Kidney capillary endothelial cell (primary cell): ENCODE results near the gene ZFAND3.
A peak's percentile ranks its signal among the peaks of the same experiment; 100 is the strongest.

Experiments
- DNase-seq: peaks from one replicate; pipeline ENCODE4 v3.0.0-alpha.2; 2018; ENCODE audit warnings: low spot score

Gene ZFAND3

DNA sequence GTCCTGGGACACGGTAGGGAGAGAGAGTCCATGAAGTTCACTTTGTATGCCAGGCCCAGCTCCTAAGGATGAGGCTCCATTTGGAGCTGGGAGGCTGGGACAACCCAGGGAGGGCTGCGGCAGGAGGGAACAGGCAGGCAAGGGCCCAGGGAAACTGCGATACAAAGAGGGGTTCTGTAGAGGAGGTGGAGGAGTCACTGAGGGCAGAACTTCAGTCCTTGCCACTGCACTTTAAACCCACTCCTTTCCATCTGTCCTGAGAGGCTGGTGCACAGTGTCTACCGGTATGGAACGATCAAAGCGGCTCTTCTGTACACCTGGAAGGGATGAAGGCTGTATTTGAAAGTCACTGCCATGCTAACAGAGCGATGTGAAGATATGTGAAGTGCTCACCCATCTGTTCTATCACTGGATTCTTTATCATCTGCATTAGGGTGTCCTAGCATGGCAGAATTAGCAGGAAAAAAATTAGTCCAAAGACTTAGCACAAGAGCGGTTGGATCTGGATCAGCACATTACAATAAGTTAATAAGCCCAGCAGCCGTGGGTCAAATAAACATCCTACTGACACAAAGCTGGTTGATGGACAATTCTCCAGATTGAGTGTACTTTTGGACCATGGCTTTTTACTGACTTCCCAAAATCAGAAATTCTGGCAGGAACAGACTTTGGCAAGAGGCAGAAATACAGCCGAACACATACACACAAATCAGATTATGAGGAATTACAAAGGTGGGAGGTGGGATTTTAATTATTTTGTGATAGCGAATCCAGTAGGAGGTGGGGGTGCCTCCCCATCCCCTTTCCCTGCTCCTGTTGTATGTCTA is 20.9 kb upstream of the ZFAND3 start:
- no peak for DNase-seq

DNA sequence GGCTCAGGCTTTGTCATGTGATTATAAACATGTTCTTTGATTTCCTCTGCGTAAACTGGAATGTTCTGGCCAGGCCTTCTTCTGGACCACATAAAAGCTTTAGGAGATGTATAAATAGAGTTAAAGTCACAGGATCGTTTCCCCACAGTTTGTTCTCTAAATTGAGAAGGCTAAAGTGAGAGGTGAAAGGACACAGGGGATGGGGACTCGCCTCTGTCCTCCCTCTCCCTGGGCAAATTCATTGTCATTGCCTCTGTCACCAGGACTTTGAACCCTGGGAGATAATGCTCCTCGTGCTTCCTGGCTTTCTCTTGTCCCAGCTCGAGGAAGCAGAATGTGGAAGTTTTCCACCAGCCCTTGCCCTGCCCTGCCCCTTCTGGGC is 20.3 kb upstream of the ZFAND3 start:
- DNase-seq: no peak

DNA sequence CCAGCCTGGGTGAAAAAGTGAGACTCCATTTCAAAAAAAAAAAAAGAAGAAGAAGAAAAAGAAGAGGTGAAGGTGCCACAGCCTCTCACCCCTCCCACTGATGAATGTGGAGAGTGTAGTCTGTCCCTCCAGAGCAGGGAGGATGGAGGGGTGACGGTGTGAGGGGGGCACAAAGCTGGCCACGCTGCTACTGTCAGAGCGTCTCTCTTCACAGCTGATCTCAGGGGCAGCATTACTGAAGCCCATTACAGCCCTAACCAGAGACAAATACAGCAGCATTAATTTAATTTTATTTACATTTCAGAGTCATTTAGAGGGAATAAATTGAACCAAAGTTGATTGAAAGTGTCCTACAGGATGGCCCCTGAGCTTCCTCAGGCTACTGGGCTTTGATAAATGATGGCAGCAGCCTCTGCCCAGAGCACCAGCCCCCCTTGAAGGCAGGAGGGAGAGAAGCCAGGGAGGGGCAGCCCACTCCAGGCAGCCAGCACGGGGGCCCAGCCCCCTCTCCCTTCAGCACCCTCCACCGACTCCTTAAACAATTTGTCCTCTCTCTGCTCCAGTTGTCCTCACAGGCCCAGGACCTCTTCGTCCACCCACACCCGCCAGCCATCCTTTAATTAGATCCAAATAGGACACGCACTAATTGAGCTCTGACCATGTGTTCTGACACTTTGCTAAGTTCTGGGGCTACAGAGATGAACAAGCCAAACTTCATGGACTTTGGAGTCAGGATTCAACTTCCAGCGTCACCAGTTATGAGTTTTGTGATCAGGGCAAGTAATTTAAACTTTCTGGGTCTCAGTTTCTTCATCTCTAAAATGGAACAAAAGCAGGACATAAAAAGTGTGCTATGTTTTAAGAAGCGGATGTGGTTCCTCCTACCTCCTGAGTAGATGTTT is 18.6 kb upstream of the ZFAND3 start:
- DNase-seq: no peak

DNA sequence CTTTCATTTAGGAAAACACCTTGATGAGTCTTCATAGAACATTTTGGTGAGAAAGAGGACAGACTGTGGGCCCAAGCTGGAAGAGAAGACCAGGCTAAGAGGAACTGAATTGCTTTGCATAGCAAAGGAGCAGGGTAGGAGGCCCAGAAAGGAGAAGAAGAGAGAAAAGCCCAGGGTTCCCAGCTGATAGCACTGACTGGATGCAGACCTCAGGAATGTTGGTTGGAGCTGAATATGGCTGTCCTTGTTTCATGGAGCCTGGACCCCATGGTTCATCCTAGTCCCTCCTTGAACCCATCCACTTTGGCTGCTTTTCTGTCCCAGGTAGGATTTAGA is 18.0 kb upstream of the ZFAND3 start:
- no peak for DNase-seq

DNA sequence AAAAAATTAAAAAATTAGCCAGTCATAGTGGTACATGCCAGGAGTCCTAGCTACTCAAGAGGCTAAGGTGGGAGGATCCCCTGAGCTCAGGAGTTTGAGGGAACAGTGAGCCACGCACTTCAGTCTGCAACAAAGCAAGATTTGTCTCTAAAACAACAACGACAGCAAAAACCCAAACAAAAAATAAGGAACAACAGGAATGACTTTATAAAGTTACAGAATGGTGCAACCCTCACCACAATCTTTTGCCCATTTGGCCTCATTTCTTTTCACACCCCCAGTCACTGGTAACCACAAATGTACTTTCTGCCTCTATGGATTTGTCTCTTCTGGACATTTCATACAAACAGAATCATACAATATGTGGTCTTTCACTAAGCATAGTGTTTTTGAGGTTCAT is 16.7 kb upstream of the ZFAND3 start:
- DNase-seq: no peak

DNA sequence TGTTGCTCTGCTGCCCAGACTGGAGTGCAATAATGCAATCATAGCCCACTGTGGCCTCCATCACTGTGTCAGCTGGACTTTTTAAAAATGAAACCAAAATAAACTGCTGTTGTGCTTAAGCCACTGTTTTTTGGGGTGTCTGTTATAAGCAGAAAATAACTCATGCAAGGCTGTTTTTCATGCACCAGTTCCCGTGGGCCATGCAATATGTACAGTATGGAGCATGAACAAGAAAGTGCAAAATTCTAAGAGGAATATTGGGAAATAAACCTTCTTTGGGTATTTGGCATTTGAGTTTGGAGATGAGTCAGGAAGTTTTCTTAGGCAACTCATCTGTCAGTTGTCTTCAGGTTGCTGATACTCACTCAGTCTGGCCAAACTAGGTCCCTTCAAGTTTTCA is 14.9 kb upstream of the ZFAND3 start:
- no peak for DNase-seq

DNA sequence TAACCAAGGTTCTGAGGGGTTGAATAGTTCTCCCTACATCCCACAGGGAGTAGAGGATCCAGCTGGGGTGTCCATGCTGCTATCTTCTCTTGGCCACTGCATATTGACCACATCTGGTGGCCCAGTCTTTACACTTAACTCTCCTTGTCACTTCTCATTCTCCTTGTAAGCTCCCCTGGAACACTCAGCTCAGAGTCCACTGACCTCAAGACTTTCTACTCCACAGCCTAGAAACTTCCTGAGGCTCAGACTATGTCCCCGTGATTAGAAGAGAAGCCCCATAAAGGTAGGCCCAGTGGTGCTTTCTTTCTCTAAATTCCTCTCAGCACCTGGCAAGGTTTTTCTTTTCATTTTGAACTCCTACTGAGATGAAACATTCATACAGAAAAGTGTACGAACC is 13.3 kb upstream of the ZFAND3 start:
- no peak for DNase-seq

DNA sequence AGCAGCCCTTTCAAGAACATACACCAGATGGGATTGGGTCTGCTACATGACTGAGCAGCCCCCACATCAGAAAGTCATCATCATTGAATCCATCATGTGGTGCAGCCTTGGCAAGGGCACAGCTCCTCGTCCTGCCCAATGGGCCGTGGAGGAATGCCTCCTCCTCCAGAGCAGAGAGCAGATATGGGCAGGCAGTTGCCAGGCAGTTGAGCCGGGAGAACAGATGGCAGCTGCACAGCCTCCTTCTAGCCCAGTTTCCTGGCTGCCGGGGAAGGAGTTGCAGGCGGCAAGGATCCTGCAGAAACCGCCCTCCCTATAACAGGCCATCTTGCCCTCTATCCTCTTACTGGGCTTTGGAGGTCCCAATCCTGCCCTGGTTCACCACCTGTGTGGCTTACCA is 11.9 kb upstream of the ZFAND3 start:
- DNase-seq: no peak

DNA sequence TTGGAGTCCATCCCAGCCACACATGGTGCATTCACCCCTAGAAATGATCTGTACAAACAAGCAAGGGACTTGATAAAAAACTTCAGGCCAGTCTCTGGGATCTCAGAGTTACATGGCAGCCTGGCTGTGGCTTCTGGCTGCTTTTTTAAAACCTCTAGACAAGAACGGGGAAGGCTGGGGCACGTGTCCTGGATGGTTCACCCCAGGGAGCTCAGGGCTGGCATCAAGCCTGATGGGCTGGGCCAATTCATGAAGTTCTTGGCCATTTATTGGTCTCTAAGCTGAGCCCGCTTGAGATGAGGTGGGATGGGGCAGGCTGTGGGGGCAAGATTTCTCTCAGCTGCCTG is 10.4 kb upstream of the ZFAND3 start:
- no peak for DNase-seq

DNA sequence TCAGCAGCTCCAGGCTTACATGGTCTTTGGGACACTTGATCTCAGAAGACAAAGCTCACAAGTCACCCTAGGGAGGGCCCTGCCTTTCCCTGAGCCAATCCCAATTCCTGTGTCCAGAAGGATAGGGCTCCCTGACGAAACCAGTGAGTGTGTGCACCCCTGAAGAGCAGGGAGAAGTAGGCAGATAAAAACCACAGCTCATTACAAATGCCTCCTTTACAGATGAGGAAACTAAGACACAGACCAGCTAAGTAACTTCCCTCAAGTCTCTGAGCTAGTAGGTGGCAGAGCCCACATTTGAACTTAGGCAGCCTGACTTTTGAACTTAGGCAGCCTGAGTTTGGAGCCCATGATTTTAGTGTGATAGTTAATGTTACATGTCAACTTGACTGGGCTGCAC is 6.7 kb upstream of the ZFAND3 start:
- no peak for DNase-seq

DNA sequence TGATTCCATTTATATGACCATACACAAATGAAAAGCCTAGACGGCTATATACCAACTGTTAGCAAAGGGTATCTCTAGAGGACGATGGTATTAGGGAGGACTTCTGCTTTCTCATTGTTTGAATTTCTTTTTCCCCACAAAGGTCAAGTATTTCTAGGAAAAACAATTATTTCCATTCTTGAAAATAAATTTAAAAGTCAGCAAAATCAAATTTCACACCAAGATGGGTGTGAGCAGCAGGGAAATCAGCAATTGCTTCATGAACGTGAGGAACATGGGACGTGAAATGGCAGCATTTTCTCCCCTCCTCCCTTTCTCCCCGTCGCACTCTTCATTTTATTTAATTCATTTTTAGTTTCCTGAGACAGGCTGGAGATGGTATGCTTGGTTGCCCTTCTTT is 5.2 kb upstream of the ZFAND3 start:
- no peak for DNase-seq

DNA sequence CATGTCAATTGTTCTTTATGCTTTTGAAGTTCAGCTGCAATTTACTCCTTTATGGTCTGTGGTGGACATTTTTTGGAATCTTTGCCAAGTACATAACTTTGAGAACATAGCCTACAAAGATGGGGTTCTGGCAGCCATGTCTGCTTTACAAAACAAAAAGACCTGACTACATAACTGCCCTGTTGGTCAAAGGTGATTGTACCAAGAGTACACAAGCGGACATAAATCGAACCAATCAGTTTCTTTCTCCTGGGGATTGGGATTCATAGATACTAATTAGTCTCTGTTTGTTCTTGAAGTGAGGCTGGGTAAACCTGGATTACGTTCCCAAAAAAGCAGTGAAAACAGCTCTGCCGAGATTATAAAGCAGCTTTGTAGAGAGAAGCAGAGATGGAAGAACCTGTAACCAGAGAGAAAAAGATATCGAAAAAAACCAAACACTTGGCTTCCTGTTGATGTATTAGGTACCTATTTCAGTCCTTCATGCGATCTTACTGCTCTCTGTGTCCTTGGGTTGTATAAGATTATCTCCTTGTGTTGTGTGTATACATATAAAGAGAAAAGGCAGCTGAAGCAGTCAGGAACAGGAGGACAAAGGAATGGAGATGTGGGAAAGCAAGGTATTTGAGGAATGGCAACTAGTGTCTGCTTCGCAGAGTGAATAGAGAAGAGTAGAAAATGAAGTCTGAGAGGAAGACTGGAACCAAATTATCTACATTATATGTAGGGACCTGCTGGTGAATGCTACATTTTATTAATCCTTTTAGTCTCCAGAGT is 2.7 kb upstream of the ZFAND3 start:
- DNase-seq: no peak

DNA sequence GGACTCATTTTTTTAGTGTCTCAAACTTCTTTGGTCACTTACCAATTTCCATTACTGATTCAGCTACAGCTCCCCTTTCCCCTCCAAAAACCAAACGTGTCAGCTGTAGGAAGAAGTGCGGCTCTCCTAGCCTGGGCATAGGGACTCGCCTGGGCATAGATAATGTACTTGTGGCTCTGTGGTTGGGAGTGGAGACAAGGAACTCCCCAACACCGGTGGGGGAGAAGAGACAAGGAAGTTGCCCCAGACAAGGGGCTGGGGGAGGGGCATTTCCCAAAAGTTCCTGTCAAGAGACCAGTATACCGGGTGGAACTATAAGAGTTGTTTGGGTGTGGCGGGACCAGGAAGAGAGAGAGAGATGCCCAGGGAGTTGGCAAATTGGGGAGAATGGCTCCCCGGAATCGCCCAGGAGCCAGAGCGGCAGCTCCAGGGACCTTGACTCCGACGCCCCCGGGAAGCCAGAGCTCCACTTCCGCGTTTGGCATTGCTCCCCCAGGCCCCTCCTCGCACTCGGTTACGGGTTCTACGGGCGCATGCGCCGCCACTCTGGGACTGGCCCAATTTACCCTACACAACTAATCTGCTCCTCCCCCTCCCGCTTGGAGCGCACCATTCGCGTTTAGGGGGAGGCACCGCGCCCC is 871 bp upstream of the ZFAND3 start:
- DNase-seq: peak; percentile 94

DNA sequence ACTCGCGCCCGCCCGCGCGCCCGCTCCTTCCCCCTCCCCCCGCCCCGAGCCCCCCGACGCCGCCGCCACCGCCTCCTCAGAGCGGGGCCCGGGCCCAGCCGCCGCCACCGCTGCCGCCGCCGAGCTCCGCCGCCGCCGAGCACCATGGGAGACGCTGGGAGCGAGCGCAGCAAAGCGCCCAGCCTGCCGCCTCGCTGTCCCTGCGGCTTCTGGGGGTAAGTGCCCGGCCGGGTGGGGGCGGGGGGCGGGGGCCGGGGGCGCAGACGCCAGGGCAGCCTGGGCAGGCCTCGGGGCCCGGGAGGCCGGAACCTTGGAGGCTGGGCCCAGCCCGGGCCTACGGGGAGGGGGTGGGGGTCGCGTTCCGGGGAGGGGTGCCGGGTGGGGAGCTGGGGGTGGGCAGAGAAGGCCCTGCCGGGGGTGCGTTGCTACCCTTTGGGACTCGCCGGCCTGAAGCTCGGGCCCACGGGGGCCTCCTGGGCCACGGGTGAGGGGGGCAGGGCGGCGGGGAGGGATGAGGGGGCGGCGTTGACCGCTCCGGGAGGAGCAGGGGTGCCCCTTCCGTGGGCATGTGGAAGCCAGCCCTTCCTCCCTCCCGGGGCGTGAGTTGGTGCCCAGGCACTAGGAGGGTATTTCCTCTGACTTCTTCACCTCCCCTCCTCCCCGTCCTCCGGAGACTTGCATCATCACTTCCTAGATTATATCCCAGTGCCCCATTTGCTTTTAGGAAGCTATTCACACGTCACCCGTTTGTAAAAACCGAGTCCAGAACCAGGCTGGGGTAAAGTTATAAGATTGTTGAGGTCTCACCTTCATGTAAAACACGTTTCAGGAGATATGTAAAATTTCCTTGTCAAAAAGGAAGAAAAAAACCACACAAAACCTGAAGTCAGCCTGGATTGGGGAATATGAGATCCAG is 533 bp downstream of the ZFAND3 start:
- DNase-seq: peak; percentile 73

DNA sequence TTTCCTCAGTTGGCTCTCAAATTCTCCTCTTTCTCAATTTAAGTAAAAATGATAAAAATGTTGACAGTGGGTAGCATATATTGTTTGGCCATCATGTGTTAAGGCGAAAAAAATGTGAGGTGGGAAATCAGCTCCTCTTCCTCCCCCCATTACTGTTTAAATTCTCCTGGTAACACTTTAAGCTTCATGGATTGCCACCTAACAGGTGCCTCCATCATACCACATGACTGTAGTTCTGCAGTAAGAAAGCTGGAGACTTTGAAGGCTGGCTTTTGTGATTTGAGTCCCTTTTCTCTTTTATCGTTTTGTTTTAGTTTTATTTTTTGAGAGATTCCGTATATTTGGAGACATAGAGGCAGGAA is 1.2 kb downstream of the ZFAND3 start:
- DNase-seq: no peak

DNA sequence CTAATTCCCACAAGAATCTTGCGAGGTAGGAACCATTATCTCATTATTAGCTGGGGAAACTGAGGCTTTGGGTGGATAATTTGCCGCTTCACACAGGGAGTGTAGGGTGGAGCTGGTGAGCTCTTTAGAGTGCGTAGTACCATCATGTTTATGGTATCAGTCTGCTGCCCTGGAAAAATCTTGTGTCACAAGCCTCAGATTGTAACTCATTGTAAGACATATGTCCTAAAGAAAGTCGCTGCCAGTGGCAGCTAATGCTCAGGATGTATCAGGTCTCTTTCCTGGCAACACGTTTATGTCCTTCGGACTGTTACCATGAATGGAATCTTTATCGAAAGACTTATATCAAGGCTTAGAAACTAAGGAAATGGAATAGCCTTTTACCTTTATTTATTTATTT is 1.9 kb downstream of the ZFAND3 start:
- DNase-seq: no peak

DNA sequence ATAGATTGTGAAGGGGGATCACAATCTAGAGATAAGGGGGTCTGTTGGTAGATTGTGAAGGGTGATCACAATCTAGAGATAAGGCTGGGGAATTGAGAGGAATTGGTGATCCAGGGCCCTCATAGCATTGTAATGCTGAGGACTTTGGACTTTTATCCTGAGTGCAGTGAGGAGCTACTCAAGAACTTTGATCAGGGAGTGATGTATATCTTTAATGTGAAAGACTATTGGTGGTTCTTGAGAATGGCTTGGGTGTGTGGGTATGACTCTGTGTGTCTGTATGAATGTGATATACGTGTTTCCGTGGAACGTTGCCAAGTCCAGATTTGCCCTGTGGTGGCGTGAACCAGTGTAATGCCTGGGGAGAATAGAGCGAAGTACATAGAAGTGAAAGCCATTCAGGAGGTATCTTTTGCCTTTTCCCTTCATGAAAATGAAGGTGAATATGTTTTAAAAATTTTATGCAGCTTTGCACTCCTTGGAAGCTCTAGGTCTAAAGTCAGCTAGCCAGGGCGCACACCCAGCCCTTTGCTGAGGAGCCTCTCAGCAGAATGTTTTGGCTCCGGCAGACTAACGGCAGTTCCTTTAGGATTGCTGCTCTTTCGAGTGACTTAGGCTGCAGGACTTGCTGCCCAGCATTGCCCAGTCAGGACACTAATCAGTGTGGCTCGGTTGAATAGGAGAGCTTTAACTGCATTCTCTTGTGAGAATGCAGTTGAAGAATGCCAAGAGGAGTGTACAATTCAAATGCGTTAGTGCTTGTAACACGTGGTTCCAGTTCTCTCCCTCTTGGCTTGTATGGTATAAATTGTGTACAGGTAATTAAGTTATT is 3.5 kb downstream of the ZFAND3 start:
- peak; percentile 13 for DNase-seq

DNA sequence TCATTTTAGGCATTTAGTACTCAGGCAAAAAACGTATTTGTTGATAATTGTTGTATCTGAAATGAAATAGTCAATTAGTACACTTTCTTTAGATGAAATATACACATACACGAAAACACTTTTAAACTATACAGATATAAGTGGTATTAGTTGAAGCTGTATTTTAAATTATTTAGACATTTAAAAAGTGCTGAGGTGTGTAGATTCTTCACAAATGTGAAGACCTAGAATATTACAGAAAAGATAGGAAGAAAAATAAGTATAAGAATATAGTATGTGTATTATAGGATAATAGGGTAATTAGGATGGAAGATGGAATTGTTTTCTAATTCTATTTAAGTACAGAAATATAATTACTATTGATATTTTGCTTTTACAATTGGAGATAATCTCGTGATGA is 4.6 kb downstream of the ZFAND3 start:
- no peak for DNase-seq

DNA sequence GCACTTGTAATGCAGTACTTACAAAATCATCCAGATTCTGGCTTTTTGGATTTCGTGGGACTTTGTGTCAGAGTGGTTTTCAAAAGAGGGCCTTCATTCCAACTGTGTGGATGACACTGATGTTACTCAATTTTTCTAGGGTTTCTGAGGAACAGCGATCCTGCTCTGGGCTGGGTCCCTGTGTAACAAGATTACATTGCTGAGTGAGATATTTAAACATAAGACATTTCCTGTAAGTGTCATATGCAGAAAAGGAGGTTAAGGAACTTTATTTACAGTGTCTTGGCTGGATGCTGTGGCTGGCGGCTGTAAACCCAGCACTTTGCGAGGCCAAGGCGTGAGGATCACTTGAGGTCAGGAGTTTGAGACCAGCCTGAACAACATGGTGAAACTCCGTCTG is 6.7 kb downstream of the ZFAND3 start:
- DNase-seq: no peak

DNA sequence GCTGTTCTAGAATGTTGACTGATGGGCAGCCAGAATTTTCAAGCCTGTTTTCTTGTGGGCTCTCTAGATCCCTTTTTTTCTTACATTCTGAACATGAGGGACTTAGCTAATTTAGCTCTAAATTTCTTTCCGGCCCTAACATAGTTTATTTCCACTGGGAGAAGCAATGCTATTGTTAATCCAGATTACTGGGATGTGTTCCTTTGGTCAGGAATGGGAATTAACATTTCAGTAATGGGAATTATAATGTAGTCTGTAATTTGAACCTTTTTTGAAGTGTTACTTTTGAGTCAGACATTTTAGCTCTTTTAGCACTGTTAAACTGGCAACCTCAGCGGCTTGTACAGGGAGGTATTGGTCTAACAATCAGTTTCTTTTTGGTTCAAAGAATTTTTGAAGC is 7.5 kb downstream of the ZFAND3 start:
- no peak for DNase-seq
